Body of pancreas (tissue), 4 donors: ENCODE measurements around the gene FNTB.

Experiments used
- CTCF ChIP-seq, 7 experiments: fragments of 450-650 bp in 4 of 7; fragments of 200-600 bp in 3 of 7; sonication (generic) in 3 of 7; IDR thresholded peaks; one replicate each; pipeline ENCODE4 v1.5.1; 2016 to 2019; ENCODE audit warnings: antibody characterized with exemption in 7 of 7
- POLR2A ChIP-seq, 3 donors: fragments of 450-650 bp; IDR thresholded peaks; one replicate each; pipeline ENCODE4 v1.6.1; 2016; ENCODE audit warnings: antibody characterized with exemption in 3 of 3, mild to moderate bottlenecking in 2 of 3

- TF ChIP-seq CTCF (IDR thresholded peaks at IDR 0.05) (no peak), POLR2A (IDR thresholded peaks at IDR 0.05) (no peak)
Measured at GRCh38 chr14:65040666-65041433, 54.2 kb downstream of the FNTB start.
